ENCODE data around the gene CAMK2D. TPM values are rescaled to one million over a fixed set of nuclear protein-coding genes. Genes with fewer than 3 reads are reported as not detected.

The CAMK2D gene
- total RNA-seq, 4 donors from 2014 or later: 48.2 to 66.2 (median 51.2) TPM

GRCh38 chr4:113675731-113676697 lies 85.5 kb downstream of the CAMK2D start:
- H3K9me3 ChIP-seq: no peaks in the 10 kb centered on the region
- TF ChIP-seq POLR2AphosphoS5 (IDR thresholded peaks at IDR 0.05) (no peak), CTCF (IDR thresholded peaks at IDR 0.05) (no peak), POLR2A (IDR thresholded peaks at IDR 0.05; ENCODE audit: low read depth) (no peak), EP300 (IDR thresholded peaks at IDR 0.05) (no peak)
- no peaks in the 10 kb centered on the region for H3K36me3 ChIP-seq
- no peak overlapping the region for H3K4me3 ChIP-seq
- H3K27me3 ChIP-seq: no peaks in the 10 kb centered on the region
- no peak for DNase-seq (ENCODE audit: extremely low spot score)
- WGBS: 70% methylated on average over 2 of the region's 2 CpGs
- no peak overlapping the region for H3K27ac ChIP-seq (replicated peaks in 1 of 4)
- H3K4me1 ChIP-seq: peaks cover 22 to 40% (median 34%) of the 10 kb centered on the region in 4 donors
- intact Hi-C loops (cut with DNase I): no loop called here

- Histone ChIP-seq H3K4me1 (peaks cover 22 to 40% (median 36%) of the 10 kb centered on the region in 4 donors), H3K27me3 (no peaks in the 10 kb centered on the region), H3K27ac (replicated peaks in 1 of 4) (no peak overlapping the region), H3K9me3 (no peaks in the 10 kb centered on the region), H3K4me3 (no peak overlapping the region), H3K36me3 (no peaks in the 10 kb centered on the region)
- 74% methylated on average over 2 of the region's 2 CpGs for WGBS
- no peak for DNase-seq (ENCODE audit: extremely low spot score)
- TF ChIP-seq POLR2A (IDR thresholded peaks at IDR 0.05; ENCODE audit: low read depth) (no peak), CTCF (IDR thresholded peaks at IDR 0.05) (no peak), POLR2AphosphoS5 (IDR thresholded peaks at IDR 0.05) (no peak), EP300 (IDR thresholded peaks at IDR 0.05) (no peak)
- intact Hi-C loops (cut with DNase I): no loop called here
These were observed 86.8 kb downstream of the CAMK2D start for GRCh38 chr4:113674733-113675132.

GRCh38 chr4:113674251-113674650 lies 87.3 kb downstream of the CAMK2D start:
- TF ChIP-seq POLR2A (IDR thresholded peaks at IDR 0.05; ENCODE audit: low read depth): no peak
- TF ChIP-seq POLR2AphosphoS5 (IDR thresholded peaks at IDR 0.05): no peak
- no peak for TF ChIP-seq EP300 (IDR thresholded peaks at IDR 0.05)
- TF ChIP-seq CTCF (IDR thresholded peaks at IDR 0.05): no peak
- no peak overlapping the region for H3K4me3 ChIP-seq
- no peaks in the 10 kb centered on the region for H3K9me3 ChIP-seq
- H3K27ac ChIP-seq (replicated peaks in 1 of 4): no peak overlapping the region
- H3K27me3 ChIP-seq: no peaks in the 10 kb centered on the region
- intact Hi-C loops (cut with DNase I): no loop called here
- WGBS: 100% methylated on average over 1 of the region's 1 CpG
- H3K36me3 ChIP-seq: no peaks in the 10 kb centered on the region
- DNase-seq (ENCODE audit: extremely low spot score): no peak
- H3K4me1 ChIP-seq: peaks cover 22 to 41% (median 36%) of the 10 kb centered on the region in 4 donors

- TF ChIP-seq CTCF (IDR thresholded peaks at IDR 0.05): no peak
- no peaks in the 10 kb centered on the region for H3K9me3 ChIP-seq
- 96% methylated on average over 2 of the region's 2 CpGs for WGBS
- intact Hi-C loops (cut with DNase I): no loop called here
- H3K27ac ChIP-seq (replicated peaks in 1 of 4): no peak overlapping the region
- DNase-seq (ENCODE audit: extremely low spot score): no peak
- H3K4me1 ChIP-seq: peaks cover 22 to 40% (median 35%) of the 10 kb centered on the region in 4 donors
- H3K27me3 ChIP-seq: no peaks in the 10 kb centered on the region
- H3K4me3 ChIP-seq: no peak overlapping the region
- no peaks in the 10 kb centered on the region for H3K36me3 ChIP-seq
These were observed 88.1 kb downstream of the CAMK2D start for GRCh38 chr4:113673450-113673849.

All from esophagus muscularis mucosa (tissue), 4 donors.